Measurements from ENCODE around the gene HLA-DMA.

The HLA-DMA gene

GRCh38 chr6:32952817-32953739, at the start of gene HLA-DMA:
HLA-DMA (minus strand) TSS chr6:32953097; CDS start chr6:32953036, 61 bp downstream.
- peak; percentile 98 for DNase-seq (ENCODE audit: low spot score)

- no peak for DNase-seq (ENCODE audit: low spot score)
Measured at GRCh38 chr6:33001685-33002084, 48.8 kb upstream of the HLA-DMA start.

GRCh38 chr6:33000055-33000454, 47.2 kb upstream of the HLA-DMA start:
- DNase-seq (ENCODE audit: low spot score): peak; percentile 65

- no peak for DNase-seq (ENCODE audit: low spot score)
Measured at GRCh38 chr6:32995448-32995847, 42.6 kb upstream of the HLA-DMA start.

GRCh38 chr6:32993363-32993973, 40.6 kb upstream of the HLA-DMA start:
- DNase-seq (ENCODE audit: low spot score): no peak

- no peak for DNase-seq (ENCODE audit: low spot score)
Measured at GRCh38 chr6:32991972-32992371, 39.1 kb upstream of the HLA-DMA start.

GRCh38 chr6:32989368-32989767, 36.5 kb upstream of the HLA-DMA start:
- no peak for DNase-seq (ENCODE audit: low spot score)

GRCh38 chr6:32984622-32985389, 31.9 kb upstream of the HLA-DMA start:
- peak; percentile 94 for DNase-seq (ENCODE audit: low spot score)

GRCh38 chr6:32983964-32984621, 31.2 kb upstream of the HLA-DMA start:
- DNase-seq (ENCODE audit: low spot score): peak; percentile 37

- DNase-seq (ENCODE audit: low spot score): peak; percentile 22
Measured at GRCh38 chr6:32983493-32983848, 30.6 kb upstream of the HLA-DMA start.

GRCh38 chr6:32982702-32983492, 30.0 kb upstream of the HLA-DMA start:
- peak; percentile 30 for DNase-seq (ENCODE audit: low spot score)

GRCh38 chr6:32982084-32982701, 29.3 kb upstream of the HLA-DMA start:
- peak; percentile 65 for DNase-seq (ENCODE audit: low spot score)

GRCh38 chr6:32980488-32981038, 27.7 kb upstream of the HLA-DMA start:
- peak; percentile 31 for DNase-seq (ENCODE audit: low spot score)

GRCh38 chr6:32979720-32980487, 27.0 kb upstream of the HLA-DMA start:
- no peak for DNase-seq (ENCODE audit: low spot score)

- DNase-seq (ENCODE audit: low spot score): no peak
Measured at GRCh38 chr6:32977953-32978324, 25.0 kb upstream of the HLA-DMA start.

GRCh38 chr6:32977272-32977952, 24.5 kb upstream of the HLA-DMA start:
- DNase-seq (ENCODE audit: low spot score): no peak

- DNase-seq (ENCODE audit: low spot score): no peak
Measured at GRCh38 chr6:32976334-32977069, 23.6 kb upstream of the HLA-DMA start.

- no peak for DNase-seq (ENCODE audit: low spot score)
Measured at GRCh38 chr6:32975886-32976285, 23.0 kb upstream of the HLA-DMA start.

All from NAMALWA (cell line).